Endodermal cell (in vitro differentiated cells): ENCODE results near the gene WDR7. TPM values are rescaled to one million over a fixed set of nuclear protein-coding genes. Genes with fewer than 3 reads are reported as not detected.

Experiments used
- DNase-seq: peaks from one replicate; pipeline ENCODE4 v3.0.0-alpha.2; 2017
- H3K27ac ChIP-seq: 2 replicates; pipeline ENCODE4 v1.5.1; 2013; ENCODE audit warnings: mild to moderate bottlenecking, low read depth, low read length, moderate library complexity
- H3K27me3 ChIP-seq: 2 replicates; pipeline ENCODE4 v1.6.1; 2013; ENCODE audit warnings: mild to moderate bottlenecking, low read length, moderate library complexity; ENCODE audit not compliant: insufficient read depth, control insufficient read depth, poor library complexity, severe bottlenecking
- H3K36me3 ChIP-seq: 2 replicates; pipeline ENCODE4 v1.7.0; 2013; ENCODE audit warnings: mild to moderate bottlenecking, low read length, moderate library complexity; ENCODE audit not compliant: control insufficient read depth, insufficient read depth
- H3K4me1 ChIP-seq: one replicate; pipeline ENCODE4 v1.7.0; 2013; ENCODE audit warnings: low read length; ENCODE audit not compliant: control insufficient read depth, insufficient read depth
- H3K4me3 ChIP-seq: 2 replicates; pipeline ENCODE4 v1.5.1; 2013; ENCODE audit warnings: mild to moderate bottlenecking, low read length, moderate library complexity
- H3K9ac ChIP-seq: 2 replicates; pipeline ENCODE4 v1.6.1; 2013; ENCODE audit warnings: mild to moderate bottlenecking, low read length, moderate library complexity; ENCODE audit not compliant: poor library complexity, severe bottlenecking; ENCODE audit errors: extremely low read depth
- H3K9me3 ChIP-seq: 2 replicates; pipeline ENCODE4 v1.6.1; 2013; ENCODE audit warnings: mild to moderate bottlenecking, low read length, moderate library complexity; ENCODE audit not compliant: control insufficient read depth
- H3K27ac Mint-ChIP-seq: 2 replicates; pipeline ENCODE4 v1.8.0; 2020; ENCODE audit warnings: mixed read lengths
- H3K27me3 Mint-ChIP-seq: 2 replicates; pipeline ENCODE4 v1.8.0; 2021; ENCODE audit warnings: mild to moderate bottlenecking, mixed read lengths; ENCODE audit not compliant: insufficient read depth
- H3K36me3 Mint-ChIP-seq: 2 replicates; pipeline ENCODE4 v1.8.0; 2020; ENCODE audit warnings: low read depth, mixed read lengths
- H3K4me1 Mint-ChIP-seq: 2 replicates; pipeline ENCODE4 v1.8.0; 2020; ENCODE audit warnings: mixed read lengths
- H3K4me3 Mint-ChIP-seq: 2 replicates; pipeline ENCODE4 v1.8.0; 2020; ENCODE audit warnings: mild to moderate bottlenecking, moderate library complexity, mixed read lengths
- H3K9me3 Mint-ChIP-seq: 2 replicates; pipeline ENCODE4 v1.8.0; 2020; ENCODE audit warnings: mild to moderate bottlenecking, mixed read lengths
- WGBS, 2 experiments: methylation state at CpG; one replicate each; pipeline versions ENCODE4 v1.1.5 to v1.1.7; 2013; ENCODE audit warnings: missing lambda C conversion rate in 2 of 2, mixed read lengths in 1 of 2; ENCODE audit not compliant: insufficient coverage in 1 of 2, insufficient read length in 1 of 2; 5-methylcytosine and 5-hydroxymethylcytosine counted together
- total RNA-seq, 2 donors: library from RNA; stranded (reverse); fragmentation: NEBNext Ultra II Directional in 1 of 2; extraction: Animal tissue kit (Norgen Biotek cat#: 25700) in 1 of 2; gene quantifications; 2 replicates in 1 of 2; 3 replicates in 1 of 2; pipeline ENCODE4 v1.2.1, GENCODE V29; 2021
- TF ChIP-seq, protein P1 (sequence below): fragments of 200-600 bp; sonication (generic); conservative IDR thresholded peaks from 2 replicates; pipeline ENCODE4 v1.5.0; 2021; ENCODE audit warnings: antibody characterized with exemption, mild to moderate bottlenecking

The WDR7 gene
- total RNA-seq, 2 donors from 2014 or later: 17.1 to 22.5 TPM

GRCh38 chr18:56637176-56637575 is 14.0 kb upstream of the WDR7 start:
- Mint-ChIP-seq H3K4me3 (peak overlapping the region; percentile 100), H3K36me3 (peaks cover 27% of the 10 kb centered on the region), H3K9me3 (peaks cover 5% of the 10 kb centered on the region), H3K27ac (peak overlapping the region; percentile 100), H3K27me3 (no peaks in the 10 kb centered on the region), H3K4me1 (peaks cover 15% of the 10 kb centered on the region)
- WGBS, 2 experiments: 11 to 25% methylated on average over 4 to 8 of the region's 8 CpGs
- H3K4me3 ChIP-seq: peak overlapping the region; percentile 98
- H3K4me1 ChIP-seq: peaks cover 4% of the 10 kb centered on the region
- peak overlapping the region; percentile 97 for H3K9ac ChIP-seq
- no peak for DNase-seq
- H3K9me3 ChIP-seq: no peaks in the 10 kb centered on the region
- peaks cover 25% of the 10 kb centered on the region for H3K36me3 ChIP-seq
- peaks cover 5% of the 10 kb centered on the region for H3K27me3 ChIP-seq
- TF ChIP-seq, protein P1, sequence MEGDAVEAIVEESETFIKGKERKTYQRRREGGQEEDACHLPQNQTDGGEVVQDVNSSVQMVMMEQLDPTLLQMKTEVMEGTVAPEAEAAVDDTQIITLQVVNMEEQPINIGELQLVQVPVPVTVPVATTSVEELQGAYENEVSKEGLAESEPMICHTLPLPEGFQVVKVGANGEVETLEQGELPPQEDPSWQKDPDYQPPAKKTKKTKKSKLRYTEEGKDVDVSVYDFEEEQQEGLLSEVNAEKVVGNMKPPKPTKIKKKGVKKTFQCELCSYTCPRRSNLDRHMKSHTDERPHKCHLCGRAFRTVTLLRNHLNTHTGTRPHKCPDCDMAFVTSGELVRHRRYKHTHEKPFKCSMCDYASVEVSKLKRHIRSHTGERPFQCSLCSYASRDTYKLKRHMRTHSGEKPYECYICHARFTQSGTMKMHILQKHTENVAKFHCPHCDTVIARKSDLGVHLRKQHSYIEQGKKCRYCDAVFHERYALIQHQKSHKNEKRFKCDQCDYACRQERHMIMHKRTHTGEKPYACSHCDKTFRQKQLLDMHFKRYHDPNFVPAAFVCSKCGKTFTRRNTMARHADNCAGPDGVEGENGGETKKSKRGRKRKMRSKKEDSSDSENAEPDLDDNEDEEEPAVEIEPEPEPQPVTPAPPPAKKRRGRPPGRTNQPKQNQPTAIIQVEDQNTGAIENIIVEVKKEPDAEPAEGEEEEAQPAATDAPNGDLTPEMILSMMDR: no peak
- no peak overlapping the region for H3K27ac ChIP-seq

- H3K27me3 ChIP-seq: peaks cover 5% of the 10 kb centered on the region
- H3K36me3 ChIP-seq: peaks cover 21% of the 10 kb centered on the region
- TF ChIP-seq, protein P1: no peak
- H3K9me3 Mint-ChIP-seq: peaks cover 5% of the 10 kb centered on the region
- peaks cover 2% of the 10 kb centered on the region for H3K4me1 ChIP-seq
- peak overlapping the region; percentile 95 for H3K27ac ChIP-seq
- peak; percentile 59 for DNase-seq
- 2% methylated on average over 14 to 18 of the region's 18 CpGs for WGBS, 2 experiments
- no peaks in the 10 kb centered on the region for H3K9me3 ChIP-seq
- no peaks in the 10 kb centered on the region for H3K27me3 Mint-ChIP-seq
- H3K36me3 Mint-ChIP-seq: peaks cover 21% of the 10 kb centered on the region
- peak overlapping the region; percentile 98 for H3K4me3 ChIP-seq
- H3K9ac ChIP-seq: peak overlapping the region; percentile 97
- H3K4me1 Mint-ChIP-seq: peaks cover 9% of the 10 kb centered on the region
- peak overlapping the region; percentile 100 for H3K4me3 Mint-ChIP-seq
- H3K27ac Mint-ChIP-seq: peak overlapping the region; percentile 100
Observed at GRCh38 chr18:56637711-56638231, 13.4 kb upstream of the WDR7 start.

GRCh38 chr18:56638232-56639103 is 12.7 kb upstream of the WDR7 start, which contains the start of gene TXNL1:
TSS of gene TXNL1 (minus strand) at chr18:56638592. CDS start at chr18:56638440, 152 bp downstream.
- peaks cover 17% of the 10 kb centered on the region for H3K36me3 Mint-ChIP-seq
- H3K9me3 Mint-ChIP-seq: peaks cover 5% of the 10 kb centered on the region
- Histone ChIP-seq H3K36me3 (peaks cover 21% of the 10 kb centered on the region), H3K9ac (peak within 1 kb of the TSS; percentile 97), H3K4me1 (peaks cover 2% of the 10 kb centered on the region), H3K9me3 (no peaks in the 10 kb centered on the region), H3K4me3 (peak within 1 kb of the TSS; percentile 98), H3K27me3 (peaks cover 5% of the 10 kb centered on the region), H3K27ac (peak within 1 kb of the TSS; percentile 95)
- peak; percentile 99 for DNase-seq
- peaks cover 8% of the 10 kb centered on the region for H3K4me1 Mint-ChIP-seq
- 5 to 12% methylated on average over 21 to 64 of the region's 64 CpGs for WGBS, 2 experiments
- no peaks in the 10 kb centered on the region for H3K27me3 Mint-ChIP-seq
- H3K4me3 Mint-ChIP-seq: peak within 1 kb of the TSS; percentile 100
- TF ChIP-seq, protein P1: no peak
- peak within 1 kb of the TSS; percentile 100 for H3K27ac Mint-ChIP-seq
